Esophagus mucosa (tissue), 1 donor: Measurements from ENCODE around the gene MDFI. TPM values are rescaled to one million over a fixed set of nuclear protein-coding genes. Genes with fewer than 3 reads are reported as not detected.

Experiments used
- ATAC-seq: fragments of 200-7000 bp; cut with Tn5 transposase; one replicate; pipeline ENCODE4 v1.9.1; 2020
- total RNA-seq: library from RNA; stranded (reverse); gene quantifications from one replicate; pipeline ENCODE4 v1.2.4, GENCODE V29; 2023
- donor health status: DM: yes; HTN: yes; CAD: no.

Gene MDFI
- total RNA-seq, 1 donor from 2014 or later, result 47.1 TPM

DNA sequence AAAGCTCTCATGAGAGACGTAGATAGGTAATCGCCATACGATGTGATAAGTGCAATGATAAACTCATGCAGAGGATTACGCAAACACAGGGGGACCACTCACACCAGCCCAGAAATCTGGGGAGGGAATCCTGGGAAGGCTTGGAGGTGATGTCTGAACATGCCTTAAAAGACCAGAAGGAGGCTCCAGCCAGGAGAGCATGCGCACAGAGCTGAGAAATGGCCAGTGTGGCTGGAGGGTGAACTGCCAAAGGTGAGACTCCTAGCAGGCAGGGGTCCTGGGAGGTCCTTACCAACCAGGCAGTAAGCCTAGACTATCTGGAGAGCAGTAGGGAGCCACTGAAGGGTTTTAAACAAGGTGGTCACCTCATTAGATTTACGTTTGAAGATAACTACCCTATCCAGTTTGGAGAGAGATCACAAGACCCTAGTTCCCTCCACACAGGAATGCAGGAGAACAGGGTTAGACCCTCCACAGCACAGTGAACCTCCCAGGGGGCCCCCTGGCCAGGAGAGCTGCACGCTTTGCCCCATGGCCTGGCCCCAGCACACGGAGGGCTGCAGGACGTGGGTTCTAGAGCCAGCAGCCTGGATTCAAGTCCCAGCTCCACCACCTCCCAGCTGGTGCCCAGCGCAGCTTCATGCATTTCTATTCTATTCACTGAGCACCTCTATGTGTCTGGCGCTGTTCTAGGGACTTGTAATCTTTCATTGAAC is 13.1 kb downstream of the MDFI start:
- no peak for ATAC-seq

DNA sequence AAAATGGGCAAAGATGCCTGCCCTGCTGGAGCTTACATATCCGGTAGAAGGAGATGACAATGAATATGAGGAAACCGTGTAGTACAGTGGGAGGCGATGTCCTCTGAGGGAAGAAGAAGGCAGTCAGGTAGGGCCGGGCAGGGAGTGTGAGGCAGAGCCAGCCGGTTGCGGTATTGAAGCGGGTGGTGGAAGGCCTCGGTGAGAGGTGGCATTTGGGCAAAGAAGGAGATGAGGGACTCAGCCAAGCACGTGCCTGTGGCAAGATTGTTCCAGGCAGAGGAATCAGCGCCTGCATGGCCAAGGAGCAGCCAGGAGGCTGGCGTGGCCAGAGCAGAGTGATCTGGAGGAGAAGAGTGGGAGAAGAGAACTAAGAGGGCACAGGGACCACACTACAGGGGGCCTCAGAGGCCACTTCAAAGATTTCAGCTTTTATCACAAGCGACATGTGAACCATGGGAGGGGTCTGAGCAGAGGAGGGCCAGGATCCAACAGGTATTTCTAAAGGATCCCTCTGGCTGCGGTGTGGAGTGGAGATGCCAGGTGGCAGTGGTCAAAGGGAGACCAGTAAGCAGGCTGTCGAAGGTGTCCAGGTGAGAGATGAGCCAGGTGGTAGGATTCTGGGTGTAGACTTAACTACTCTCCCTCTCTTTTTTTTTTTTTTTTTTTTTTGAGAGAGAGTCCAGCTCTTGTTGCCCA is 13.8 kb downstream of the MDFI start:
- ATAC-seq, result no peak

DNA sequence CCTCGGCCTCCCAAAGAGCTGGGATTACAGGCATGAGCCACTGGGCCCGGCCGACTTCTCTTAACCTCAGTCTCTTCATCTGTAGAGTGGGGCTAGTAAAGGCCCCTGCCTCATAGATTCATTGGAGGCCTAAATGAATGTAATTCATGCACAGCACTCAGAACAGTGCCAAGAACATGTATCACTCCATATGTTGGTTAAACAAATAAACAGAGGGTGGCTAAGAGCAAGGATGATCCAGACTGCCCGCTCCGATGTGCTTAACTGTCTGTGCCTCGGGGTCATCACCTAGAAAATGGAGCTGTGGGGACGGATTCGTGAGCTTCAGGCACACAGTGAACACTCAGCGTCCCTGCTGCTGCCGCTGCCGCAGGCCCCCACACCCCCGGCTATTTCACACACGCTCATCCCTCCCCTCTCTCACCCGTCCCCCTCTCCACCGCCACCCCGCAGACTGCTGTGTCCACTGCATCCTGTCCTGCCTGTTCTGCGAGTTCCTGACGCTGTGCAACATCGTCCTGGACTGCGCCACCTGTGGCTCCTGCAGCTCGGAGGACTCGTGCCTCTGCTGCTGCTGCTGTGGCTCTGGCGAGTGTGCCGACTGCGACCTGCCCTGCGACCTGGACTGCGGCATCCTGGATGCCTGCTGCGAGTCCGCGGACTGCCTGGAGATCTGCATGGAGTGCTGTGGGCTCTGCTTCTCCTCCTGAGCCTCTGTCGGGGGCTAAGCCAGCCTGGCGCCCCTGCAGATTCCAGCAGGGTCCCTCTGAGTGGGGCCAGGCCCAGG is 14.8 kb downstream of the MDFI start:
- no peak for ATAC-seq

GRCh38 chr6:41653691-41654090 is 15.4 kb downstream of the MDFI start:
- no peak for ATAC-seq

GRCh38 chr6:41654151-41654697 is 16.0 kb downstream of the MDFI start:
- no peak for ATAC-seq

DNA sequence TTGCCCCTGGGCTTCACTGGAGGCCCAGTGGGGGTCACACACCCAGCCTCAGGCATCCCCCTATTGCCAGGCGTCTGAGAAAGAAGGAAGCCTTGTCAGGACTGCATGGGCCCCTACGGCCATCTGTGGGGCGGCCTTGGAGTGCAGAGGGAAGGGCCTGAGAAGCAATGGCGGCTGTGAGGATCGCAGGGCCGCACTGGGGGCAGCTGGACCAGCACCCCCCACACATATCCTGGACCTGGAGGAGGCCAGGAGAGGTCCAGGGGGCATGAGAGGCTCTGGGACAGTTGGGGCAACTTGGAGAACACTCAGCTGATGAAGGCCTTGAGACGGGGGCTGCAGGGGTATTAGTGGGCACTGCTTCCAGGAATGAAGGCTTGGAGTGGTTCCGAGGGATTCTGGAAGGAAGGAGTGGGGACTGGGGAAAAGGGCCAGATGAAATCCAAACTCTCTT is 16.5 kb downstream of the MDFI start:
- ATAC-seq, result no peak

- no peak for ATAC-seq
Observed at GRCh38 chr6:41655176-41655575, 16.9 kb downstream of the MDFI start.

GRCh38 chr6:41655646-41656001 is 17.4 kb downstream of the MDFI start:
- ATAC-seq, result no peak

- ATAC-seq, result no peak
Observed at GRCh38 chr6:41656002-41656691, 17.9 kb downstream of the MDFI start.

- no peak for ATAC-seq
Observed at GRCh38 chr6:41657131-41658094, 19.1 kb downstream of the MDFI start.

- no peak for ATAC-seq
Observed at GRCh38 chr6:41658636-41659035, 20.4 kb downstream of the MDFI start.

GRCh38 chr6:41659935-41660334 is 21.7 kb downstream of the MDFI start:
- ATAC-seq, result no peak

DNA sequence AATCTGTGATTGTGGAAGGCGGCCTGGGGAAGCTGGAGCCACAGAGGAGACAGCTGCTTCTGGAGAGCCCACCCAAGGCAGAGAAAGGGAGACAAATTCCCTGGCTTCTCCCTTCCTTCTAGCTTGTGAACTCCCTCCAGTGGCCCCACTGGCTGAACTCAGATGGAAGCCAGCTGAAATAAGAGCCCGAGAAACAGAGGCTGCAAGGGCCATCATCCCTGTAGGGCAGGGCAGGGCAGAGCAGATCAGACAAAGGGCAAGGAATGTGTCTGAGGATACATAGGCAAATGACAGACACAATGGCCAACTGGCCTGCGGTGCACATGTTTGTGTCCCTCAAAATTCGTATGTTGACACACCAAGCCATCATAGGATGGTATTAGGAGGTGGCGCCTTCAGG is 25.3 kb downstream of the MDFI start:
- ATAC-seq, result no peak

- no peak for ATAC-seq
Observed at GRCh38 chr6:41664271-41664670, 26.0 kb downstream of the MDFI start.

DNA sequence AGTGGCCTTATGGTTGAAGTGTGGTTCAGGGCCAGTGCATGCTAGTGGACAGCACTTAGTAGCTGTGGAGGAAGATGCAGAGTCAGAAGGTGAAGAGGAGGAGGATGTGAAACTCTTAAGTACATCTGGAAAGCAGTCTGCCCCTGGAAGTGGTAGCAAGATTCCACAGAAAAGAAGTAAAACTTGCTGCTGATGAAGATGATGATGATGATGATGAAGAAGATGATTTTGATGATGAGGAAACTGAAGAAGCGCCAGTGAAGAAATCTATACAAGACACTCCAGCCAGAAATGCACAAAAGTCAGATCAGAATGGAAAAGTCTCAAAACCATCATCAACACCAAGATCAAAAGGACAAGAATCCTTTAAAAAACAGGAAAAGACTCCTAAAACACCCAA is 28.9 kb downstream of the MDFI start:
- no peak for ATAC-seq

- no peak for ATAC-seq
Observed at GRCh38 chr6:41668968-41669367, 30.7 kb downstream of the MDFI start.

GRCh38 chr6:41670703-41671360 is 32.6 kb downstream of the MDFI start:
- ATAC-seq, result no peak

GRCh38 chr6:41671376-41671775 is 33.1 kb downstream of the MDFI start:
- no peak for ATAC-seq

DNA sequence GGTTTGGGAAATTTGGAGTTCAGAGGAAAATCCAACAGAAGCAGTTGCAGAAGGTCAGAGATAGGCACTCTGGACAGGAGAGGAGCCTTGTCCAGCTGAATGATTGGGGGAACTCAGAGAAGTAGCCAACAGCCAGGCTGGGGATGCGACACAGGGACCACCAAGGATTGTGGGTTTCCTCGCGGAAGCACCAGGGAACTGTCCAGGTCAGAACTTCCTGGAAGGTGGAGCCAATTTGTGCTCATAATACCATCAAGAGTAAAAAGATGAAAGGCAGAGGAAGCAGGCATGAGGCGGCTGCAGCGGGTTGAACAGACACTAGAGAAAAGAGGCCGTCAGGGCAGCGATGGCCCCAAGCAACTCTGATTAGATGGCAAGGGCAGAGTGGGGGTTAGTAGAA is 33.7 kb downstream of the MDFI start:
- no peak for ATAC-seq

DNA sequence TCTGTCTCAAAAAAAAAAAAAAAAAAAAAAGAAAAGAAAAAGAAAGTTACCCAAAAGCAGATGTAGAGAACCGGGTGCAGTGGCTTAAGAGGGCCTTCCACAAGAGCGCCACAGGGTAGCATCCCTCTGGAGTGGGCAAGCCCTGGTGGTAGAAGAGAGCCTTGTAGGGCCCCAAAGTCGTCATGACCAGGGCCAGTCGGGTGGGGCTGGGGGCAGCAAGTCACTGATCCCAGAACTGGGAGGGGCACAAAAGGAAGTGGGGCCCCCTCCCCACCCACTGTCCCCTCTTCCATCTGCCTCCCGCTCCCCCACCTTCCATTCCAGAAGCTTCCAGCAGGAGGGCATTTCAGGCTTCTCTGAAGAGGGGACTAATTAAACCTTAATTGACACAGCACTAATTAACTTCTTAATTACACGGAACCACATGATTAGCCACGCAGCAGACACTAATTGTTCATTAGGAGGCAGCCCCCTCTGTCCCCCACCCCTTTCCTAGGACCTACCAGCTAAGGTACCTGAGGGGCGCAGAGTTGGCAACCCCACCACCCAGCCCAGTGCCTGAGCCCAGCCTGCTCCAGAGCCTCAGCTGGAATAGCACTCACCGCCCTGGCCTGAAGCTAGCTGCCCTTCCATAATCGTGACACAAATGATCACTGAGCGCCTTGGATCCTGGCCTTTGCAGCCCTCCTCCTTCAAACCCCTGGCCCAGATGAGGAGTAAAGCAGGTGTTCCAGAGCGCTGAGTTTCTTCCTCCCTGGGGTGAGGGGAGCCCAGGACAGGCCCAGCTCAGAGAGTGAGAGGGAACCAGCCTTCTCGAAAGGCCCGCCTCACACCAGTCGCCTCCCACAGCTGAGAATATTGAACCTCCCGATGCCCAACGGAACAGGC is 34.8 kb downstream of the MDFI start:
- no peak for ATAC-seq
